Right lobe of liver (tissue), 6 donors: ENCODE data around the gene BOD1. TPM values are rescaled to one million over a fixed set of nuclear protein-coding genes. Genes with fewer than 3 reads are reported as not detected.
A peak's percentile ranks its signal among the peaks of the same experiment; 100 is the strongest.

Experiments
- ATAC-seq, 4 donors: fragments of 200-7000 bp; cut with Tn5 transposase; one replicate each; pipeline ENCODE4 v1.9.1; 2020; ENCODE audit warnings: mild to moderate bottlenecking in 4 of 4, moderate library complexity in 4 of 4
- DNase-seq, 3 donors: peaks; one replicate each; pipeline ENCODE4 v3.0.0-alpha.2; 2020
- H3K27ac ChIP-seq, 3 donors: fragments of 200-600 bp; one replicate each; pipeline ENCODE4 v1.8.0; 2022
- H3K27me3 ChIP-seq, 2 donors: fragments of 200-600 bp; one replicate each; pipeline ENCODE4 v1.8.0; 2022
- H3K36me3 ChIP-seq, 4 donors: fragments of 200-600 bp; sonication (generic) in 1 of 4; one replicate each; pipeline versions ENCODE4 v1.5.1 to v1.8.0; 2017 to 2022; ENCODE audit warnings: control low read depth in 1 of 4
- H3K4me1 ChIP-seq, 4 donors: fragments of 200-600 bp; sonication (generic) in 1 of 4; one replicate each; pipeline versions ENCODE4 v1.5.1 to v1.8.0; 2017 to 2022; ENCODE audit warnings: control low read depth in 1 of 4
- H3K4me3 ChIP-seq, 3 donors: fragments of 200-600 bp; one replicate each; pipeline ENCODE4 v1.8.0; 2022
- H3K9me3 ChIP-seq, 4 donors: fragments of 200-600 bp; sonication (generic) in 1 of 4; one replicate each; pipeline versions ENCODE4 v1.5.1 to v1.8.0; 2017 to 2022; ENCODE audit warnings: control low read depth in 1 of 4
- CTCF ChIP-seq, 4 donors: fragments of 200-600 bp in 3 of 4; fragments of 450-650 bp in 1 of 4; IDR thresholded peaks; one replicate each; pipeline versions ENCODE4 v1.5.1 to v1.8.0; 2016 to 2022; ENCODE audit warnings: antibody characterized with exemption in 4 of 4, mild to moderate bottlenecking in 2 of 4
- POLR2A ChIP-seq: fragments of 450-650 bp; IDR thresholded peaks from one replicate; pipeline ENCODE4 v1.6.1; 2017; ENCODE audit warnings: antibody characterized with exemption, mild to moderate bottlenecking
- WGBS: methylation state at CpG from one replicate; pipeline ENCODE4 v1.1.6; 2018; ENCODE audit warnings: low coverage, low lambda C conversion rate; ENCODE audit not compliant: insufficient coverage; ENCODE audit errors: missing lambda C conversion rate; 5-methylcytosine and 5-hydroxymethylcytosine counted together
- intact Hi-C, 2 donors: fragments of 100-400 bp; cut with DNase I; formaldehyde crosslinking; loops; one replicate each; pipeline versions ENCODE4 v1.11.2 to v1.14.1; 2022
- total RNA-seq, 6 experiments: library from RNA; depleted of rRNA in 2 of 6; stranded (reverse); fragments of >200 nt in 2 of 6; fragmentation: NEBNext Ultra II Directional in 3 of 6; extraction: Animal tissue kit (Norgen Biotek cat#: 25700) in 3 of 6; gene quantifications; one replicate each; pipeline versions ENCODE4 v1.1.0 to v1.2.4, GENCODE V29; 2016 to 2023
- donor health status: DM: no; HTN: yes; CAD: no.
- donor health status: DM: no; HTN: no; CAD: no.
- donor health status: DM: no; HTN: no; CAD: no.
- donor health status: DM: no; HTN: yes; CAD: no.
- donor health status: DM: no; HTN: yes; CAD: no.

The BOD1 gene
- total RNA-seq, 6 experiments from 2014 or later = 15.3 to 24.3 (median 19.2) TPM

- DNase-seq (no peak), ATAC-seq (no peak)
- no CpG with 5 or more reads among the region's 5 CpGs for WGBS
- Histone ChIP-seq H3K27me3 (no peaks in the 10 kb centered on the region), H3K4me1 (peaks cover 0 to 23% (median 8%) of the 10 kb centered on the region in 4 donors), H3K9me3 (no peaks in the 10 kb centered on the region), H3K27ac (no peak overlapping the region), H3K4me3 (no peak overlapping the region), H3K36me3 (no peaks in the 10 kb centered on the region)
- intact Hi-C loops = loop anchor here (5.0 to 10.0 kb wide), 2 partner anchors 201 to 348 kb away; no protein-coding TSS in a partner anchor
- TF ChIP-seq CTCF (IDR thresholded peaks at IDR 0.05) (no peak), POLR2A (no peak)
These were observed 7.8 kb upstream of the BOD1 start for GRCh38 chr5:173624282-173624681.

GRCh38 chr5:173623789-173624188 lies 7.3 kb upstream of the BOD1 start:
- ATAC-seq (no peak), DNase-seq (no peak)
- Histone ChIP-seq H3K27me3 (no peaks in the 10 kb centered on the region), H3K27ac (no peak overlapping the region), H3K4me3 (no peak overlapping the region), H3K4me1 (peaks cover 0 to 20% (median 7%) of the 10 kb centered on the region in 4 donors), H3K36me3 (no peaks in the 10 kb centered on the region), H3K9me3 (no peaks in the 10 kb centered on the region)
- intact Hi-C loops = loop anchor here (5.0 to 10.0 kb wide), 2 partner anchors 201 to 349 kb away; no protein-coding TSS in a partner anchor
- TF ChIP-seq CTCF (IDR thresholded peaks at IDR 0.05) (no peak), POLR2A (no peak)
- 80% methylated on average over 1 of the region's 1 CpG for WGBS

- H3K4me3 ChIP-seq = no peak overlapping the region
- no peak for TF ChIP-seq POLR2A
- no peak for TF ChIP-seq CTCF (IDR thresholded peaks at IDR 0.05)
- peak overlapping the region in 1 of 3 donors; percentile 78 for H3K27ac ChIP-seq
- intact Hi-C loops = loop anchor here (5.0 to 10.0 kb wide), 2 partner anchors 201 to 349 kb away; no protein-coding TSS in a partner anchor
- H3K4me1 ChIP-seq = peaks cover 0 to 16% (median 5%) of the 10 kb centered on the region in 4 donors
- WGBS = 47% methylated on average over 6 of the region's 10 CpGs
- DNase-seq (peak; percentile 55 to 84 (median 84)), ATAC-seq (peak; percentile 70 to 86 (median 78))
- no peaks in the 10 kb centered on the region for H3K9me3 ChIP-seq
- no peaks in the 10 kb centered on the region for H3K27me3 ChIP-seq
- no peaks in the 10 kb centered on the region for H3K36me3 ChIP-seq
These were observed 6.9 kb upstream of the BOD1 start for GRCh38 chr5:173623296-173623771.

- DNase-seq (peak in 1 of 3 donors; percentile 66), ATAC-seq (peak; percentile 56 to 71 (median 64))
- TF ChIP-seq POLR2A (no peak), CTCF (IDR thresholded peaks at IDR 0.05) (no peak)
- Histone ChIP-seq H3K27me3 (no peaks in the 10 kb centered on the region), H3K27ac (peak overlapping the region in 2 of 3 donors; percentile 67 to 78), H3K36me3 (no peaks in the 10 kb centered on the region), H3K9me3 (no peaks in the 10 kb centered on the region), H3K4me1 (peaks cover 0 to 8% (median 3%) of the 10 kb centered on the region in 4 donors), H3K4me3 (no peak overlapping the region)
- WGBS = 54% methylated on average over 19 of the region's 19 CpGs
- intact Hi-C loops = loop anchor here (5.0 to 10.0 kb wide), 2 partner anchors 202 to 350 kb away; no protein-coding TSS in a partner anchor
These were observed 6.0 kb upstream of the BOD1 start for GRCh38 chr5:173622183-173623047.
